GM12878 (cell line): ENCODE results near the gene TTC39C. TPM values are rescaled to one million over a fixed set of nuclear protein-coding genes. Genes with fewer than 3 reads are reported as not detected.

Source experiments
- ATAC-seq: fragments of 200-7000 bp; cut with Tn5 transposase; 3 replicates; pipeline ENCODE4 v1.9.1; 2020; ENCODE audit warnings: mild to moderate bottlenecking, moderate library complexity
- BruUV-seq: library from RNA; stranded (reverse); fragments of 400-500 nt; replicated peaks from 2 replicates; lab custom pipeline; 2021; lab: Mats Ljungman, UMichigan
- CTCF ChIA-PET: fragments of 300-600 bp; sonication (Branson Sonifier 250); formaldehyde crosslinking; extraction: SDS; loops from one replicate; lab custom pipeline; 2021; ENCODE audit warnings: inconsistent platforms; lab: Yijun Ruan, JAX
- POLR2A ChIA-PET: fragments of 350-600 bp; formaldehyde crosslinking; extraction: SDS; loops from one replicate; lab custom pipeline; 2021; ENCODE audit warnings: inconsistent platforms; lab: Charles Lee
- RAD21 ChIA-PET: fragments of 300-600 bp; sonication (Branson Sonifier 250); formaldehyde crosslinking; loops from one replicate; lab custom pipeline; 2023; ENCODE audit warnings: antibody characterized with exemption; ENCODE audit not compliant: unreplicated experiment; lab: Charles Lee
- SMC1A ChIA-PET: fragments of 300-600 bp; sonication (Branson Sonifier 250); formaldehyde crosslinking; loops from one replicate; lab custom pipeline; 2023; ENCODE audit not compliant: unreplicated experiment, uncharacterized antibody; lab: Charles Lee
- DNase-seq: peaks from one replicate; pipeline ENCODE4 v3.0.0-alpha.2; 2011; ENCODE audit warnings: low read depth, low spot score
- FAIRE-seq: peaks from 3 replicates; lab custom pipeline; 2011; peaks lifted over from hg19 to GRCh38; lab: Jason Lieb, UNC
- H2AFZ ChIP-seq: 2 replicates; pipeline ENCODE4 v1.6.0; 2011; ENCODE audit warnings: low read depth, low read length, control low read depth; ENCODE audit not compliant: control insufficient read depth
- H3K27ac ChIP-seq: 2 replicates; pipeline ENCODE4 v1.5.1; 2011; ENCODE audit warnings: control low read depth; ENCODE audit not compliant: control insufficient read depth, insufficient read depth
- H3K27me3 ChIP-seq, 2 experiments: replicated peaks in 1 of 2; 2 replicates each; pipeline versions ENCODE4 v1.6.0 to v1.6.1; 2011; ENCODE audit warnings: low read length in 1 of 2; ENCODE audit not compliant: control insufficient read depth in 2 of 2, insufficient read depth in 2 of 2
- H3K36me3 ChIP-seq, 2 experiments: 2 replicates each; pipeline ENCODE4 v1.5.1; 2011; ENCODE audit warnings: low read length in 1 of 2; ENCODE audit not compliant: control insufficient read depth in 2 of 2, insufficient read depth in 2 of 2
- H3K4me1 ChIP-seq: 2 replicates; pipeline ENCODE4 v1.6.1; 2011; ENCODE audit warnings: mild to moderate bottlenecking, low read length, moderate library complexity, mixed read lengths; ENCODE audit not compliant: control insufficient read depth, insufficient read depth
- H3K4me2 ChIP-seq: 2 replicates; pipeline ENCODE4 v1.6.0; 2011; ENCODE audit warnings: control low read depth; ENCODE audit not compliant: control insufficient read depth, insufficient read depth
- H3K4me3 ChIP-seq: fragments of 200-600 bp; sonication (generic); 2 replicates; pipeline ENCODE4 v1.5.1; 2016
- H3K79me2 ChIP-seq: 2 replicates; pipeline ENCODE4 v1.6.0; 2011; ENCODE audit warnings: low read length; ENCODE audit not compliant: control insufficient read depth, insufficient read depth
- H3K9ac ChIP-seq: 2 replicates; pipeline ENCODE4 v1.8.0; 2011; ENCODE audit warnings: low read length, control low read depth, mixed read lengths; ENCODE audit not compliant: control insufficient read depth, insufficient read depth
- H3K9me3 ChIP-seq: replicated peaks from 3 replicates; pipeline ENCODE4 v1.5.1; 2011; ENCODE audit warnings: mild to moderate bottlenecking, low read length; ENCODE audit not compliant: control insufficient read depth, insufficient read depth
- H4K20me1 ChIP-seq: 2 replicates; pipeline ENCODE4 v1.6.0; 2011; ENCODE audit not compliant: control insufficient read depth, insufficient read depth
- IKZF2 ChIP-seq, 2 experiments: fragments of 450-650 bp; IDR thresholded peaks; 2 replicates each; pipeline ENCODE4 v1.6.1; 2017; ENCODE audit warnings: mild to moderate bottlenecking in 2 of 2, moderate library complexity in 2 of 2
- JUNB ChIP-seq: IDR thresholded peaks from 2 replicates; pipeline ENCODE4 v1.6.1; 2016; ENCODE audit warnings: antibody characterized with exemption, mild to moderate bottlenecking
- KLF5 ChIP-seq: fragments of 450-650 bp; IDR thresholded peaks from 2 replicates; pipeline ENCODE4 v1.6.1; 2014; ENCODE audit warnings: mild to moderate bottlenecking; ENCODE audit not compliant: partially characterized antibody
- MEF2B ChIP-seq: fragments of 450-650 bp; IDR thresholded peaks from 2 replicates; pipeline ENCODE4 v1.6.1; 2018; ENCODE audit warnings: mild to moderate bottlenecking, moderate library complexity; ENCODE audit not compliant: partially characterized antibody, poor library complexity, severe bottlenecking
- MTA3 ChIP-seq: IDR thresholded peaks from 2 replicates; pipeline ENCODE4 v1.6.1; 2012; ENCODE audit warnings: low read length, inconsistent platforms, borderline replicate concordance
- MYB ChIP-seq: fragments of 150-350 bp; IDR thresholded peaks from 2 replicates; pipeline ENCODE4 v1.6.1; 2014; ENCODE audit warnings: mild to moderate bottlenecking, low read depth, low read length, borderline replicate concordance
- PKNOX1 ChIP-seq: fragments of 450-650 bp; IDR thresholded peaks from 2 replicates; pipeline ENCODE4 v1.6.1; 2016; ENCODE audit warnings: mild to moderate bottlenecking
- RAD21 ChIP-seq: IDR thresholded peaks from 2 replicates; pipeline ENCODE4 v1.6.1; 2011; ENCODE audit warnings: mild to moderate bottlenecking, low read depth, low read length, moderate library complexity; ENCODE audit not compliant: insufficient read depth
- RBBP5 ChIP-seq: fragments of 200-600 bp; sonication (generic); conservative IDR thresholded peaks from 2 replicates; pipeline ENCODE4 v1.6.1; 2016
- RELA ChIP-seq: fragments of 450-650 bp; IDR thresholded peaks from 2 replicates; pipeline ENCODE4 v1.8.0; 2014; ENCODE audit warnings: borderline replicate concordance; ENCODE audit not compliant: partially characterized antibody
- RFX5 ChIP-seq: IDR thresholded peaks from 2 replicates; pipeline ENCODE4 v1.6.1; 2011; ENCODE audit warnings: low read depth, low read length, improper control_type of control experiment
- RUNX3 ChIP-seq: IDR thresholded peaks from 2 replicates; pipeline ENCODE4 v1.6.1; 2012; ENCODE audit warnings: low read length, inconsistent platforms
- SP1 ChIP-seq: IDR thresholded peaks from one replicate; pipeline ENCODE4 v1.6.1; 2011; ENCODE audit warnings: low read depth, low read length
- SREBF2 ChIP-seq: IDR thresholded peaks from 2 replicates; pipeline ENCODE4 v1.6.1; 2012; ENCODE audit warnings: mild to moderate bottlenecking, low read length
- SRF ChIP-seq, 2 experiments: IDR thresholded peaks; 2 replicates each; pipeline ENCODE4 v1.6.1; 2011; ENCODE audit warnings: low read depth in 2 of 2, low read length in 2 of 2, mild to moderate bottlenecking in 1 of 2, moderate library complexity in 1 of 2
- ZNF24 ChIP-seq: fragments of 450-650 bp; IDR thresholded peaks from 2 replicates; pipeline ENCODE4 v1.6.1; 2017; ENCODE audit warnings: antibody characterized with exemption, mild to moderate bottlenecking
- WGBS: methylation state at CpG from one replicate; pipeline ENCODE4 v1.1.6; 2016; ENCODE audit warnings: low lambda C conversion rate; ENCODE audit not compliant: insufficient replicate concordance, insufficient coverage; ENCODE audit errors: missing lambda C conversion rate; 5-methylcytosine and 5-hydroxymethylcytosine counted together
- in situ Hi-C: fragments of 300-500 bp; cut with MboI; formaldehyde crosslinking; loops from 9 replicates; pipeline ENCODE4 v1.14.3; 2018; ENCODE audit warnings: mixed read lengths
- intact Hi-C: fragments of 100-400 bp; cut with micrococcal nuclease; formaldehyde crosslinking; loops from one replicate; pipeline ENCODE4 v1.14.2; 2022; ENCODE audit not compliant: unreplicated experiment
- polyA plus RNA-seq, 11 experiments: library from polyadenylated mRNA; depleted of rRNA in 4 of 11; unstranded in 6 of 11; stranded (reverse) in 5 of 11; fragments of >200 nt; fragmentation: Nextera tagmentation in 4 of 11; fragmentation: Illumina TruSeq in 1 of 11; extraction: Ambion mirVana in 4 of 11; extraction: Trizol in 1 of 11; gene quantifications; 1 replicate in 1 of 11; 2 replicates in 10 of 11; pipeline versions ENCODE4 v1.2.1 to v1.2.3, GENCODE V29; 2011 to 2016; ENCODE audit warnings: inconsistent platforms in 2 of 11, missing spikeins in 2 of 11, low read depth in 1 of 11
- total RNA-seq, 4 experiments: library from RNA; depleted of rRNA in 3 of 4; stranded (reverse); fragments of >200 nt in 3 of 4; fragmentation: Illumina TruSeq in 1 of 4; extraction: Trizol in 1 of 4; gene quantifications; 2 replicates each; pipeline versions ENCODE4 v1.2.1 to v1.2.3, GENCODE V29; 2013 to 2021
- TF ChIP-seq, protein P1 (sequence below): fragments of 450-650 bp; IDR thresholded peaks from 2 replicates; pipeline ENCODE4 v1.6.1; 2017; ENCODE audit warnings: low read depth, mild to moderate bottlenecking, moderate library complexity
- TF ChIP-seq, protein P2 (sequence below): IDR thresholded peaks from 2 replicates; pipeline ENCODE4 v1.6.1; 2011; ENCODE audit warnings: low read depth, mild to moderate bottlenecking, low read length, moderate library complexity, borderline replicate concordance; ENCODE audit errors: extremely low read depth
- TF ChIP-seq, protein P3 (sequence below): IDR thresholded peaks from 2 replicates; pipeline ENCODE4 v1.6.1; 2011; ENCODE audit warnings: borderline replicate concordance, low read depth, mild to moderate bottlenecking, moderate library complexity, mixed read lengths, low read length; ENCODE audit not compliant: insufficient read depth; ENCODE audit errors: extremely low read length

TTC39C gene
- total and polyA plus RNA-seq, 10 of the 15 experiments (the other 5 are each of a cell fraction or from before 2014, with no cell fraction given), result 21.1 to 91.0 (median 64.8) TPM

DNA sequence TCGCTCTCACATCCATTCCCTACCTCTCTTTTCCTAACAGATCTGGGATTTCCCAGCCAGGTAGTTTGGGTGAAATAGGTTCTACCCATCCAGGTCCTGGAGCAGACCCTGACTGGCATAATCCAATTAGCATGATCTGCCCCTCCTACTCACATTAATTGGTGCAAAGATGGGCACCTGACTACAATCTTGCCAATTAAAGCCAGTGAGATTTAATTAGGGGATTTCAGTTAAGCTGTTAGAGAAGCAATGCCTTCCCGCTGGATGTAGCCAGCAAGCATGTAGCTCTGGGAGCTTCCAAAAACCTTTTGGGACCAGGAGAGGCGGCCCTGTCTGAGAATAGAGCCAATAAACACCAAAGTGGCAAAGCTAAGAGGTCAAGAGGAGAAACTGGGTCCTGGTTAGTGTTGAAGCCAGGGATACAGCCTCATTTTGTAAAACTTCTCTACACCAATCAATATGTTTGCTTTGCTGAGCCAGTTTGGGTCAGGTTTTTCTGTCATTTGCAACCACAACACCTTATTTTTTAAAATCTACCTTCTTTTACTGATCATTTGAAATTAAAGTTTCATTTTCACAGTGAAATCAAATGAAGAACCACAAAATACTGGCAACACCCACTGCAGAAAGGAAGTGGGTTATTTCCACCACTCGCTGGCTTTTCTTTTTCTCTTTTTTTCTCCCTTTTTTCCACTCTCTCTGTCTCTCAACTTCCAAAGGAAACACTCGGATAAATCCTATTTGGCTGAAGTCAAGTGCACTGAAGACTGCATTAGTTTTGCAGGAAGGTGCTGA, 3.2 kb upstream of the TTC39C start (continued):
- TF ChIP-seq, protein P1, sequence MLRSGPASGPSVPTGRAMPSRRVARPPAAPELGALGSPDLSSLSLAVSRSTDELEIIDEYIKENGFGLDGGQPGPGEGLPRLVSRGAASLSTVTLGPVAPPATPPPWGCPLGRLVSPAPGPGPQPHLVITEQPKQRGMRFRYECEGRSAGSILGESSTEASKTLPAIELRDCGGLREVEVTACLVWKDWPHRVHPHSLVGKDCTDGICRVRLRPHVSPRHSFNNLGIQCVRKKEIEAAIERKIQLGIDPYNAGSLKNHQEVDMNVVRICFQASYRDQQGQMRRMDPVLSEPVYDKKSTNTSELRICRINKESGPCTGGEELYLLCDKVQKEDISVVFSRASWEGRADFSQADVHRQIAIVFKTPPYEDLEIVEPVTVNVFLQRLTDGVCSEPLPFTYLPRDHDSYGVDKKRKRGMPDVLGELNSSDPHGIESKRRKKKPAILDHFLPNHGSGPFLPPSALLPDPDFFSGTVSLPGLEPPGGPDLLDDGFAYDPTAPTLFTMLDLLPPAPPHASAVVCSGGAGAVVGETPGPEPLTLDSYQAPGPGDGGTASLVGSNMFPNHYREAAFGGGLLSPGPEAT, result 0 out of 2 replicates have a peak, but pooled peaks have one; percentile 39
- TF ChIP-seq SRF (IDR thresholded peaks at IDR 0.05; ENCODE audit: low read depth in 2 of 2, low read length in 2 of 2), result no peak
- TF ChIP-seq, protein P2, sequence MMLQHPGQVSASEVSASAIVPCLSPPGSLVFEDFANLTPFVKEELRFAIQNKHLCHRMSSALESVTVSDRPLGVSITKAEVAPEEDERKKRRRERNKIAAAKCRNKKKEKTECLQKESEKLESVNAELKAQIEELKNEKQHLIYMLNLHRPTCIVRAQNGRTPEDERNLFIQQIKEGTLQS, result no peak
- TF ChIP-seq SP1, result no peak
- TF ChIP-seq RBBP5, result no peak
- TF ChIP-seq RELA, result no peak
- TF ChIP-seq RFX5, result no peak

DNA sequence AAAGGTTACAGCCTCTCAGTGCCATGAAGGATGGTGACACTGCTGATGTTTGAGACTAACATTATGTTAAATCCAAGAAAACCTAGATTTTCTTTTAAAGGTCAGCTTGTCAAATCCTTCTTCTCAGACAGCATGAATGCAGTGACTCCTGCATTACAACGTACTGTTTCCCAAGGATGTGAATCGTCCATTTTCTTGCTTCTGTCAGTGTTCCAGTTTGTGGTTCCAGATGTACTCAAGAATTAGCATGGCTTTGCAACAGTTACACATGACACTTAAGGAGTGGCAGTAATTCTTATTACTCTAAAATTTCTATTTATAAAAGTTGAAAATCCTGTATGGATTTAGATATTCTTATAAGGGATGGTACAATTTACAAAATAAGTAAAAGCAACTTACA, 1.5 kb upstream of the TTC39C start:
- ATAC-seq, result no peak
- Histone ChIP-seq H3K27ac (no peak overlapping the region), H3K4me1 (peaks cover 60% of the 10 kb centered on the region), H2AFZ (no peak overlapping the region), H3K36me3 (no peaks in the 10 kb centered on the region), H3K27me3 (no peaks in the 10 kb centered on the region), H4K20me1 (no peaks in the 10 kb centered on the region), H3K79me2 (peaks cover 37% of the 10 kb centered on the region), H3K9me3 (no peaks in the 10 kb centered on the region), H3K9ac (no peak overlapping the region), H3K4me2 (0 out of 2 replicates have a peak overlapping the region, but pooled peaks have one; percentile 26), H3K4me3 (no peak overlapping the region)
- TF ChIP-seq, protein P3, sequence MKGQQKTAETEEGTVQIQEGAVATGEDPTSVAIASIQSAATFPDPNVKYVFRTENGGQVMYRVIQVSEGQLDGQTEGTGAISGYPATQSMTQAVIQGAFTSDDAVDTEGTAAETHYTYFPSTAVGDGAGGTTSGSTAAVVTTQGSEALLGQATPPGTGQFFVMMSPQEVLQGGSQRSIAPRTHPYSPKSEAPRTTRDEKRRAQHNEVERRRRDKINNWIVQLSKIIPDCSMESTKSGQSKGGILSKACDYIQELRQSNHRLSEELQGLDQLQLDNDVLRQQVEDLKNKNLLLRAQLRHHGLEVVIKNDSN, result no peak
- TF ChIP-seq MYB, result no peak
- no peak for TF ChIP-seq IKZF2 (IDR thresholded peaks at IDR 0.05)
- TF ChIP-seq MTA3, result no peak
- TF ChIP-seq KLF5, result no peak
- no peak for TF ChIP-seq JUNB
- TF ChIP-seq RAD21, result no peak
- no peak for TF ChIP-seq RUNX3
- TF ChIP-seq ZNF24, result no peak
- TF ChIP-seq MEF2B, result no peak
- TF ChIP-seq SREBF2, result no peak
- no peak for TF ChIP-seq PKNOX1
- in situ Hi-C loops, result no loop called here
- intact Hi-C loops, result loop anchor here (5.0 to 10.0 kb wide), 3 partner anchors 201 to 778 kb away; no protein-coding TSS in a partner anchor
- POLR2A ChIA-PET, result interaction anchor here (0.7 to 1.6 kb wide), 2 partner anchors 13 to 394 kb away, joined by 3 to 4 read pairs; no protein-coding TSS in a partner anchor
- RAD21 ChIA-PET, result interaction anchor here (1.1 kb wide), 1 partner anchor 107 kb away, joined by 3 read pairs; no protein-coding TSS in a partner anchor
- CTCF ChIA-PET, result no interaction called here
- no peak for DNase-seq
- no peak for FAIRE-seq
- no TSS peak for BruUV-seq
- 84% methylated on average over 2 of the region's 2 CpGs for WGBS
- SMC1A ChIA-PET, result interaction anchor here (0.6 to 3.4 kb wide), 4 partner anchors 14 to 1893 kb away, joined by 3 to 13 read pairs (median 4); no protein-coding TSS in a partner anchor
